Loucy (cell line): ENCODE results near the gene NTN1.
"Not testable (repeated sequence)": the region's sequence is repeated elsewhere in the genome, so short reads cannot be mapped to it uniquely, and the experiment has no call there.

Experiments
- H2AFZ ChIP-seq: fragments of 200-600 bp; sonication (generic); 2 replicates; pipeline ENCODE4 v1.6.0; 2016; ENCODE audit warnings: antibody characterized with exemption, mild to moderate bottlenecking, low read length, moderate library complexity
- H3F3A ChIP-seq: fragments of 200-600 bp; 2 replicates; pipeline ENCODE4 v1.6.0; 2016; ENCODE audit warnings: antibody characterized with exemption, low read depth, mild to moderate bottlenecking
- H3K27me3 ChIP-seq: fragments of 200-600 bp; sonication (generic); 2 replicates; pipeline ENCODE4 v1.6.1; 2014; ENCODE audit warnings: low read length, mild to moderate bottlenecking; ENCODE audit not compliant: insufficient read depth, poor library complexity, severe bottlenecking
- H3K36me3 ChIP-seq: fragments of 200-600 bp; sonication (generic); 2 replicates; pipeline ENCODE4 v1.6.1; 2016; ENCODE audit warnings: low read length; ENCODE audit not compliant: insufficient read depth
- H3K4me1 ChIP-seq: fragments of 200-600 bp; sonication (generic); 2 replicates; pipeline ENCODE4 v1.5.1; 2014; ENCODE audit warnings: low read length, mild to moderate bottlenecking; ENCODE audit not compliant: insufficient read depth, poor library complexity, severe bottlenecking
- H3K4me2 ChIP-seq: fragments of 200-600 bp; sonication (generic); 2 replicates; pipeline ENCODE4 v1.6.0; 2014; ENCODE audit warnings: antibody characterized with exemption, low read length, low read depth, mild to moderate bottlenecking; ENCODE audit not compliant: poor library complexity, severe bottlenecking
- H3K4me3 ChIP-seq: fragments of 200-600 bp; sonication (generic); 2 replicates; pipeline ENCODE4 v1.5.1; 2014; ENCODE audit warnings: low read length, mild to moderate bottlenecking, mixed read lengths; ENCODE audit not compliant: poor library complexity, severe bottlenecking
- H3K79me2 ChIP-seq: fragments of 200-600 bp; sonication (generic); 2 replicates; pipeline ENCODE4 v1.6.1; 2014; ENCODE audit warnings: low read length; ENCODE audit not compliant: insufficient read depth
- H3K9ac ChIP-seq: fragments of 200-600 bp; sonication (generic); 2 replicates; pipeline ENCODE4 v1.6.0; 2014; ENCODE audit warnings: mild to moderate bottlenecking, low read depth, low read length, moderate library complexity; ENCODE audit not compliant: poor library complexity, severe bottlenecking
- H3K9me2 ChIP-seq: fragments of 200-600 bp; sonication (generic); replicated peaks from 2 replicates; pipeline ENCODE4 v1.6.1; 2016; ENCODE audit warnings: low read depth, low read length, mixed read lengths
- H3K9me3 ChIP-seq: fragments of 200-600 bp; sonication (generic); 2 replicates; pipeline ENCODE4 v1.6.1; 2014; ENCODE audit warnings: mild to moderate bottlenecking, antibody characterized with exemption, low read length, low read depth; ENCODE audit not compliant: insufficient read depth
- H4K20me1 ChIP-seq: fragments of 200-600 bp; sonication (generic); 2 replicates; pipeline ENCODE4 v1.6.0; 2014; ENCODE audit warnings: antibody characterized with exemption, low read length, mild to moderate bottlenecking; ENCODE audit not compliant: insufficient read depth, poor library complexity, severe bottlenecking
- CTCF ChIP-seq: fragments of 200-600 bp; sonication (generic); conservative IDR thresholded peaks from 2 replicates; pipeline ENCODE4 v1.5.1; 2014; ENCODE audit warnings: mild to moderate bottlenecking, antibody characterized with exemption, low read length
- EZH2phosphoT487 ChIP-seq: fragments of 200-600 bp; IDR thresholded peaks from 2 replicates; pipeline ENCODE4 v1.6.1; 2018; ENCODE audit warnings: antibody characterized with exemption, mild to moderate bottlenecking, moderate library complexity, borderline replicate concordance

The NTN1 gene

GRCh38 chr17:8979715-8980114 is 41.6 kb upstream of the NTN1 start:
- Histone ChIP-seq H3K4me2 (no peak overlapping the region), H3F3A (no peaks in the 10 kb centered on the region), H2AFZ (no peak overlapping the region), H3K4me1 (no peaks in the 10 kb centered on the region), H4K20me1 (no peaks in the 10 kb centered on the region), H3K36me3 (no peaks in the 10 kb centered on the region), H3K4me3 (no peak overlapping the region), H3K9me2 (no peaks in the 10 kb centered on the region), H3K9me3 (no peaks in the 10 kb centered on the region), H3K9ac (no peak overlapping the region), H3K79me2 (no peaks in the 10 kb centered on the region), H3K27me3 (no peaks in the 10 kb centered on the region)
- TF ChIP-seq CTCF (no peak), EZH2phosphoT487 (no peak)

- no peaks in the 10 kb centered on the region for H3F3A ChIP-seq
- H3K4me2 ChIP-seq = no peak overlapping the region
- H3K4me3 ChIP-seq = no peak overlapping the region
- H3K9me3 ChIP-seq = peaks cover 5% of the 10 kb centered on the region
- no peaks in the 10 kb centered on the region for H3K79me2 ChIP-seq
- H2AFZ ChIP-seq = no peak overlapping the region
- no peak overlapping the region for H3K9ac ChIP-seq
- H4K20me1 ChIP-seq = no peaks in the 10 kb centered on the region
- no peaks in the 10 kb centered on the region for H3K27me3 ChIP-seq
- H3K9me2 ChIP-seq = no peaks in the 10 kb centered on the region
- H3K36me3 ChIP-seq = no peaks in the 10 kb centered on the region
- H3K4me1 ChIP-seq = peaks cover 8% of the 10 kb centered on the region
- TF ChIP-seq EZH2phosphoT487 (no peak), CTCF (no peak)
Measured at GRCh38 chr17:8981443-8981842, 39.9 kb upstream of the NTN1 start.

- not testable (repeated sequence) for H3K27me3 ChIP-seq, H3K4me3 ChIP-seq, H4K20me1 ChIP-seq, H3K9me2 ChIP-seq, H3K36me3 ChIP-seq, H3K4me2 ChIP-seq, H3K4me1 ChIP-seq, H3K9me3 ChIP-seq, H3K9ac ChIP-seq, H3F3A ChIP-seq, H3K79me2 ChIP-seq, H2AFZ ChIP-seq
Measured at GRCh38 chr17:8984225-8984624, 37.1 kb upstream of the NTN1 start.

- H3K9ac ChIP-seq = no peak overlapping the region
- no peaks in the 10 kb centered on the region for H3K36me3 ChIP-seq
- no peaks in the 10 kb centered on the region for H3F3A ChIP-seq
- no peaks in the 10 kb centered on the region for H3K27me3 ChIP-seq
- H4K20me1 ChIP-seq = no peaks in the 10 kb centered on the region
- H3K4me2 ChIP-seq = no peak overlapping the region
- 0 out of 2 replicates have a peak overlapping the region, but pooled peaks have one; percentile 14 for H2AFZ ChIP-seq
- peaks cover 5% of the 10 kb centered on the region for H3K9me3 ChIP-seq
- H3K4me3 ChIP-seq = no peak overlapping the region
- peaks cover 8% of the 10 kb centered on the region for H3K4me1 ChIP-seq
- H3K79me2 ChIP-seq = no peaks in the 10 kb centered on the region
- TF ChIP-seq CTCF (no peak), EZH2phosphoT487 (no peak)
- no peaks in the 10 kb centered on the region for H3K9me2 ChIP-seq
Measured at GRCh38 chr17:8985054-8985701, 36.1 kb upstream of the NTN1 start.
